ENCODE data around the gene SIGLEC6.

- TF ChIP-seq, protein P1, sequence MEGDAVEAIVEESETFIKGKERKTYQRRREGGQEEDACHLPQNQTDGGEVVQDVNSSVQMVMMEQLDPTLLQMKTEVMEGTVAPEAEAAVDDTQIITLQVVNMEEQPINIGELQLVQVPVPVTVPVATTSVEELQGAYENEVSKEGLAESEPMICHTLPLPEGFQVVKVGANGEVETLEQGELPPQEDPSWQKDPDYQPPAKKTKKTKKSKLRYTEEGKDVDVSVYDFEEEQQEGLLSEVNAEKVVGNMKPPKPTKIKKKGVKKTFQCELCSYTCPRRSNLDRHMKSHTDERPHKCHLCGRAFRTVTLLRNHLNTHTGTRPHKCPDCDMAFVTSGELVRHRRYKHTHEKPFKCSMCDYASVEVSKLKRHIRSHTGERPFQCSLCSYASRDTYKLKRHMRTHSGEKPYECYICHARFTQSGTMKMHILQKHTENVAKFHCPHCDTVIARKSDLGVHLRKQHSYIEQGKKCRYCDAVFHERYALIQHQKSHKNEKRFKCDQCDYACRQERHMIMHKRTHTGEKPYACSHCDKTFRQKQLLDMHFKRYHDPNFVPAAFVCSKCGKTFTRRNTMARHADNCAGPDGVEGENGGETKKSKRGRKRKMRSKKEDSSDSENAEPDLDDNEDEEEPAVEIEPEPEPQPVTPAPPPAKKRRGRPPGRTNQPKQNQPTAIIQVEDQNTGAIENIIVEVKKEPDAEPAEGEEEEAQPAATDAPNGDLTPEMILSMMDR (IDR thresholded peaks at IDR 0.05): no peak
- TF ChIP-seq POLR2A (IDR thresholded peaks at IDR 0.05): no peak
Observed at GRCh38 chr19:51572908-51573307, 41.4 kb upstream of the SIGLEC6 start.

Measured in testis (tissue), 2 donors.